SK-N-SH (cell line): ENCODE data around the gene CELSR1. TPM values are rescaled to one million over a fixed set of nuclear protein-coding genes. Genes with fewer than 3 reads are reported as not detected.

Source experiments
- CTCF ChIA-PET: fragments of 300-600, 350-600 bp; formaldehyde crosslinking; extraction: SDS; loops from one replicate; lab custom pipeline; 2021; lab: Yijun Ruan, JAX
- POLR2A ChIA-PET: fragments of 350-600 bp; sonication (Branson Sonifier 250); formaldehyde crosslinking; extraction: SDS; loops from one replicate; lab custom pipeline; 2020; ENCODE audit warnings: antibody characterized with exemption, inconsistent platforms; lab: Yijun Ruan, JAX
- DNase-seq: peaks from one replicate; pipeline ENCODE4 v3.0.0; 2012
- H2AFZ ChIP-seq: fragments of 200-600 bp; sonication (generic); 2 replicates; pipeline ENCODE4 v1.8.1; 2016; ENCODE audit warnings: antibody characterized with exemption, mild to moderate bottlenecking, low read depth
- H3F3A ChIP-seq: fragments of 200-600 bp; sonication (generic); replicated peaks from 2 replicates; pipeline ENCODE3; 2016; ENCODE audit warnings: antibody characterized with exemption, mild to moderate bottlenecking; ENCODE audit not compliant: insufficient read depth
- H3K27ac ChIP-seq, 2 experiments: fragments of 200-500 bp in 1 of 2; fragments of 200-600 bp in 1 of 2; sonication (Bioruptor generic) in 1 of 2; sonication (generic), shearing (Covaris generic) in 1 of 2; 2 replicates each; pipeline versions ENCODE4 v1.5.1 to v1.6.1; 2014 to 2016; ENCODE audit warnings: low read depth in 2 of 2, inconsistent platforms in 1 of 2, low read length in 1 of 2, mild to moderate bottlenecking in 1 of 2, mixed read lengths in 1 of 2
- H3K27me3 ChIP-seq: fragments of 200-600 bp; sonication (generic), shearing (Covaris generic); 2 replicates; pipeline ENCODE4 v1.6.1; 2016; ENCODE audit warnings: mixed run types; ENCODE audit not compliant: insufficient read depth
- H3K36me3 ChIP-seq, 2 experiments: fragments of 200-500 bp in 1 of 2; fragments of 200-600 bp in 1 of 2; sonication (Bioruptor generic) in 1 of 2; sonication (generic) in 1 of 2; replicated peaks in 1 of 2; 2 replicates each; pipeline versions ENCODE3 to v1.5.1; 2014 to 2016; ENCODE audit warnings: low read length in 1 of 2, mild to moderate bottlenecking in 1 of 2; ENCODE audit not compliant: insufficient read depth in 2 of 2, control insufficient read depth in 1 of 2
- H3K4me1 ChIP-seq, 2 experiments: fragments of 200-500 bp in 1 of 2; fragments of 200-600 bp in 1 of 2; sonication (Bioruptor generic) in 1 of 2; sonication (generic), shearing (Covaris generic) in 1 of 2; 2 replicates each; pipeline versions ENCODE4 v1.5.1 to v1.6.1; 2014 to 2016; ENCODE audit warnings: low read depth in 1 of 2, low read length in 1 of 2, mixed run types in 1 of 2; ENCODE audit not compliant: insufficient read depth in 2 of 2, control insufficient read depth in 1 of 2
- H3K4me2 ChIP-seq: fragments of 200-600 bp; sonication (generic), shearing (Covaris generic); 2 replicates; pipeline ENCODE4 v1.6.1; 2017; ENCODE audit warnings: mixed run types
- H3K4me3 ChIP-seq, 2 experiments: fragments of 200-500 bp in 1 of 2; fragments of 200-600 bp in 1 of 2; sonication (Bioruptor generic) in 1 of 2; sonication (generic), shearing (Covaris generic) in 1 of 2; 2 replicates each; pipeline versions ENCODE4 v1.5.1 to v1.8.1; 2014 to 2016; ENCODE audit warnings: low read depth in 2 of 2, inconsistent platforms in 1 of 2, low read length in 1 of 2, mild to moderate bottlenecking in 1 of 2, mixed read lengths in 1 of 2, moderate library complexity in 1 of 2
- H3K79me2 ChIP-seq: fragments of 200-600 bp; sonication (generic); 2 replicates; pipeline ENCODE4 v1.8.1; 2017; ENCODE audit warnings: mild to moderate bottlenecking; ENCODE audit not compliant: insufficient read depth
- H3K9ac ChIP-seq: fragments of 200-600 bp; sonication (generic); 2 replicates; pipeline ENCODE4 v1.6.1; 2017; ENCODE audit warnings: mixed run types
- H3K9me2 ChIP-seq: fragments of 200-600 bp; sonication (generic); 2 replicates; pipeline ENCODE4 v1.6.1; 2017; ENCODE audit warnings: mixed run types
- H3K9me3 ChIP-seq: fragments of 200-600 bp; sonication (generic); 2 replicates; pipeline ENCODE4 v1.6.1; 2017; ENCODE audit warnings: mixed run types, mild to moderate bottlenecking, moderate library complexity
- H4K20me1 ChIP-seq: fragments of 200-600 bp; sonication (generic); 2 replicates; pipeline ENCODE4 v1.6.1; 2017; ENCODE audit warnings: mild to moderate bottlenecking, mixed run types; ENCODE audit not compliant: insufficient read depth
- ELF1 ChIP-seq: IDR thresholded peaks from 2 replicates; pipeline ENCODE4 v1.4.0; 2012
- FOSL2 ChIP-seq: IDR thresholded peaks from 2 replicates; pipeline ENCODE4 v1.4.0; 2012; ENCODE audit warnings: low read depth, mild to moderate bottlenecking, moderate library complexity, borderline replicate concordance
- FOXM1 ChIP-seq: IDR thresholded peaks from 2 replicates; pipeline ENCODE4 v1.4.0; 2012; ENCODE audit warnings: low read depth, mild to moderate bottlenecking
- MAX ChIP-seq: IDR thresholded peaks from 2 replicates; pipeline ENCODE4 v1.4.0; 2012; ENCODE audit warnings: low read depth
- MEF2A ChIP-seq: IDR thresholded peaks from 2 replicates; pipeline ENCODE4 v1.4.0; 2012; ENCODE audit warnings: low read depth, borderline replicate concordance
- MXI1 ChIP-seq: IDR thresholded peaks from 2 replicates; pipeline ENCODE4 v1.6.1; 2012; ENCODE audit warnings: mild to moderate bottlenecking, low read depth, low read length, improper control_type of control experiment
- NRF1 ChIP-seq: IDR thresholded peaks from 2 replicates; pipeline ENCODE4 v1.6.1; 2012; ENCODE audit warnings: low read depth, mild to moderate bottlenecking, low read length
- POLR2AphosphoS5 ChIP-seq: IDR thresholded peaks from 2 replicates; pipeline ENCODE4 v1.6.1; 2012; ENCODE audit warnings: low read depth, low read length
- RFX5 ChIP-seq: IDR thresholded peaks from 2 replicates; pipeline ENCODE4 v1.6.1; 2012; ENCODE audit warnings: mild to moderate bottlenecking, improper control_type of control experiment, low read length
- SMC3 ChIP-seq: IDR thresholded peaks from 2 replicates; pipeline ENCODE4 v1.6.1; 2012; ENCODE audit warnings: low read depth, low read length, improper control_type of control experiment
- TCF12 ChIP-seq: IDR thresholded peaks from 2 replicates; pipeline ENCODE4 v1.4.0; 2012
- WGBS: methylation state at CpG from one replicate; pipeline ENCODE4 v1.1.6; 2017; ENCODE audit warnings: low lambda C conversion rate; 5-methylcytosine and 5-hydroxymethylcytosine counted together
- polyA plus RNA-seq, 3 experiments: library from polyadenylated mRNA; depleted of rRNA; stranded (reverse); fragments of >200 nt; gene quantifications; 2 replicates each; pipeline ENCODE4 v1.2.3, GENCODE V29; 2012
- TF ChIP-seq, protein P1 (sequence below): IDR thresholded peaks from 2 replicates; pipeline ENCODE4; 2012
- TF ChIP-seq, protein P2 (sequence below): fragments of 150-350 bp; IDR thresholded peaks from 2 replicates; pipeline ENCODE4 v1.6.1; 2017; ENCODE audit warnings: antibody characterized with exemption, low read length, low read depth, borderline replicate concordance
- TF ChIP-seq, protein P3 (sequence below): fragments of 200-600 bp; sonication (generic); IDR thresholded peaks from 2 replicates; pipeline ENCODE4 v1.6.1; 2017; ENCODE audit warnings: antibody characterized with exemption, mild to moderate bottlenecking, moderate library complexity
- TF ChIP-seq, protein P4 (sequence below): IDR thresholded peaks from 2 replicates; pipeline ENCODE4 v1.4.0; 2012; ENCODE audit warnings: low read depth, borderline replicate concordance
- TF ChIP-seq, protein P5 (sequence below): IDR thresholded peaks from 2 replicates; pipeline ENCODE4 v1.6.1; 2012; ENCODE audit warnings: mild to moderate bottlenecking, low read depth, low read length, moderate library complexity
- TF ChIP-seq, protein P6 (sequence below): IDR thresholded peaks from 2 replicates; pipeline ENCODE4 v1.4.0; 2012; ENCODE audit warnings: low read depth, borderline replicate concordance

Gene CELSR1
- polyA plus RNA-seq, 1 of the 3 experiments (the other 2 are of a cell fraction), result 5.0 TPM

GRCh38 chr22:46366327-46366731, 171.1 kb downstream of the CELSR1 start:
- POLR2A ChIA-PET, result no interaction called here
- no peaks in the 10 kb centered on the region for H4K20me1 ChIP-seq
- H3F3A ChIP-seq, result peaks cover 5% of the 10 kb centered on the region
- H3K36me3 ChIP-seq, result no peaks in the 10 kb centered on the region
- H3K4me2 ChIP-seq, result no peak overlapping the region
- DNase-seq, result no peak
- H3K9ac ChIP-seq, result no peak overlapping the region
- H3K79me2 ChIP-seq, result no peaks in the 10 kb centered on the region
- CTCF ChIA-PET, result interaction anchor here (0.9 to 3.2 kb wide), 7 partner anchors 11 to 305 kb away, joined by 4 to 105 read pairs (median 13); no protein-coding TSS in a partner anchor
- H3K27me3 ChIP-seq, result no peaks in the 10 kb centered on the region
- 88% methylated on average over 17 of the region's 19 CpGs for WGBS
- no peak overlapping the region for H3K27ac ChIP-seq
- no peak for TF ChIP-seq NRF1
- no peak for TF ChIP-seq MEF2A
- TF ChIP-seq MXI1, result no peak
- no peak for TF ChIP-seq ELF1
- TF ChIP-seq, protein P1, sequence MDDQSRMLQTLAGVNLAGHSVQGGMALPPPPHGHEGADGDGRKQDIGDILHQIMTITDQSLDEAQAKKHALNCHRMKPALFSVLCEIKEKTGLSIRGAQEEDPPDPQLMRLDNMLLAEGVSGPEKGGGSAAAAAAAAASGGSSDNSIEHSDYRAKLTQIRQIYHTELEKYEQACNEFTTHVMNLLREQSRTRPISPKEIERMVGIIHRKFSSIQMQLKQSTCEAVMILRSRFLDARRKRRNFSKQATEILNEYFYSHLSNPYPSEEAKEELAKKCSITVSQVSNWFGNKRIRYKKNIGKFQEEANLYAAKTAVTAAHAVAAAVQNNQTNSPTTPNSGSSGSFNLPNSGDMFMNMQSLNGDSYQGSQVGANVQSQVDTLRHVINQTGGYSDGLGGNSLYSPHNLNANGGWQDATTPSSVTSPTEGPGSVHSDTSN, result no peak
- TF ChIP-seq TCF12, result no peak
- TF ChIP-seq, protein P2, sequence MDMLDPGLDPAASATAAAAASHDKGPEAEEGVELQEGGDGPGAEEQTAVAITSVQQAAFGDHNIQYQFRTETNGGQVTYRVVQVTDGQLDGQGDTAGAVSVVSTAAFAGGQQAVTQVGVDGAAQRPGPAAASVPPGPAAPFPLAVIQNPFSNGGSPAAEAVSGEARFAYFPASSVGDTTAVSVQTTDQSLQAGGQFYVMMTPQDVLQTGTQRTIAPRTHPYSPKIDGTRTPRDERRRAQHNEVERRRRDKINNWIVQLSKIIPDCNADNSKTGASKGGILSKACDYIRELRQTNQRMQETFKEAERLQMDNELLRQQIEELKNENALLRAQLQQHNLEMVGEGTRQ, result no peak
- no peak for TF ChIP-seq MAX
- TF ChIP-seq FOSL2, result no peak
- TF ChIP-seq, protein P3, sequence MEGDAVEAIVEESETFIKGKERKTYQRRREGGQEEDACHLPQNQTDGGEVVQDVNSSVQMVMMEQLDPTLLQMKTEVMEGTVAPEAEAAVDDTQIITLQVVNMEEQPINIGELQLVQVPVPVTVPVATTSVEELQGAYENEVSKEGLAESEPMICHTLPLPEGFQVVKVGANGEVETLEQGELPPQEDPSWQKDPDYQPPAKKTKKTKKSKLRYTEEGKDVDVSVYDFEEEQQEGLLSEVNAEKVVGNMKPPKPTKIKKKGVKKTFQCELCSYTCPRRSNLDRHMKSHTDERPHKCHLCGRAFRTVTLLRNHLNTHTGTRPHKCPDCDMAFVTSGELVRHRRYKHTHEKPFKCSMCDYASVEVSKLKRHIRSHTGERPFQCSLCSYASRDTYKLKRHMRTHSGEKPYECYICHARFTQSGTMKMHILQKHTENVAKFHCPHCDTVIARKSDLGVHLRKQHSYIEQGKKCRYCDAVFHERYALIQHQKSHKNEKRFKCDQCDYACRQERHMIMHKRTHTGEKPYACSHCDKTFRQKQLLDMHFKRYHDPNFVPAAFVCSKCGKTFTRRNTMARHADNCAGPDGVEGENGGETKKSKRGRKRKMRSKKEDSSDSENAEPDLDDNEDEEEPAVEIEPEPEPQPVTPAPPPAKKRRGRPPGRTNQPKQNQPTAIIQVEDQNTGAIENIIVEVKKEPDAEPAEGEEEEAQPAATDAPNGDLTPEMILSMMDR, result no peak
- TF ChIP-seq, protein P4, sequence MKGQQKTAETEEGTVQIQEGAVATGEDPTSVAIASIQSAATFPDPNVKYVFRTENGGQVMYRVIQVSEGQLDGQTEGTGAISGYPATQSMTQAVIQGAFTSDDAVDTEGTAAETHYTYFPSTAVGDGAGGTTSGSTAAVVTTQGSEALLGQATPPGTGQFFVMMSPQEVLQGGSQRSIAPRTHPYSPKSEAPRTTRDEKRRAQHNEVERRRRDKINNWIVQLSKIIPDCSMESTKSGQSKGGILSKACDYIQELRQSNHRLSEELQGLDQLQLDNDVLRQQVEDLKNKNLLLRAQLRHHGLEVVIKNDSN, result no peak
- TF ChIP-seq, protein P5, sequence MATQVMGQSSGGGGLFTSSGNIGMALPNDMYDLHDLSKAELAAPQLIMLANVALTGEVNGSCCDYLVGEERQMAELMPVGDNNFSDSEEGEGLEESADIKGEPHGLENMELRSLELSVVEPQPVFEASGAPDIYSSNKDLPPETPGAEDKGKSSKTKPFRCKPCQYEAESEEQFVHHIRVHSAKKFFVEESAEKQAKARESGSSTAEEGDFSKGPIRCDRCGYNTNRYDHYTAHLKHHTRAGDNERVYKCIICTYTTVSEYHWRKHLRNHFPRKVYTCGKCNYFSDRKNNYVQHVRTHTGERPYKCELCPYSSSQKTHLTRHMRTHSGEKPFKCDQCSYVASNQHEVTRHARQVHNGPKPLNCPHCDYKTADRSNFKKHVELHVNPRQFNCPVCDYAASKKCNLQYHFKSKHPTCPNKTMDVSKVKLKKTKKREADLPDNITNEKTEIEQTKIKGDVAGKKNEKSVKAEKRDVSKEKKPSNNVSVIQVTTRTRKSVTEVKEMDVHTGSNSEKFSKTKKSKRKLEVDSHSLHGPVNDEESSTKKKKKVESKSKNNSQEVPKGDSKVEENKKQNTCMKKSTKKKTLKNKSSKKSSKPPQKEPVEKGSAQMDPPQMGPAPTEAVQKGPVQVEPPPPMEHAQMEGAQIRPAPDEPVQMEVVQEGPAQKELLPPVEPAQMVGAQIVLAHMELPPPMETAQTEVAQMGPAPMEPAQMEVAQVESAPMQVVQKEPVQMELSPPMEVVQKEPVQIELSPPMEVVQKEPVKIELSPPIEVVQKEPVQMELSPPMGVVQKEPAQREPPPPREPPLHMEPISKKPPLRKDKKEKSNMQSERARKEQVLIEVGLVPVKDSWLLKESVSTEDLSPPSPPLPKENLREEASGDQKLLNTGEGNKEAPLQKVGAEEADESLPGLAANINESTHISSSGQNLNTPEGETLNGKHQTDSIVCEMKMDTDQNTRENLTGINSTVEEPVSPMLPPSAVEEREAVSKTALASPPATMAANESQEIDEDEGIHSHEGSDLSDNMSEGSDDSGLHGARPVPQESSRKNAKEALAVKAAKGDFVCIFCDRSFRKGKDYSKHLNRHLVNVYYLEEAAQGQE, result no peak
- no peak for TF ChIP-seq SMC3
- TF ChIP-seq RFX5, result no peak
- no peak for TF ChIP-seq FOXM1
- TF ChIP-seq POLR2AphosphoS5, result no peak
- TF ChIP-seq, protein P6, sequence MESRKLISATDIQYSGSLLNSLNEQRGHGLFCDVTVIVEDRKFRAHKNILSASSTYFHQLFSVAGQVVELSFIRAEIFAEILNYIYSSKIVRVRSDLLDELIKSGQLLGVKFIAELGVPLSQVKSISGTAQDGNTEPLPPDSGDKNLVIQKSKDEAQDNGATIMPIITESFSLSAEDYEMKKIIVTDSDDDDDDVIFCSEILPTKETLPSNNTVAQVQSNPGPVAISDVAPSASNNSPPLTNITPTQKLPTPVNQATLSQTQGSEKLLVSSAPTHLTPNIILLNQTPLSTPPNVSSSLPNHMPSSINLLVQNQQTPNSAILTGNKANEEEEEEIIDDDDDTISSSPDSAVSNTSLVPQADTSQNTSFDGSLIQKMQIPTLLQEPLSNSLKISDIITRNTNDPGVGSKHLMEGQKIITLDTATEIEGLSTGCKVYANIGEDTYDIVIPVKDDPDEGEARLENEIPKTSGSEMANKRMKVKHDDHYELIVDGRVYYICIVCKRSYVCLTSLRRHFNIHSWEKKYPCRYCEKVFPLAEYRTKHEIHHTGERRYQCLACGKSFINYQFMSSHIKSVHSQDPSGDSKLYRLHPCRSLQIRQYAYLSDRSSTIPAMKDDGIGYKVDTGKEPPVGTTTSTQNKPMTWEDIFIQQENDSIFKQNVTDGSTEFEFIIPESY, result no peak
- H3K9me3 ChIP-seq, result no peaks in the 10 kb centered on the region
- no peak overlapping the region for H3K4me3 ChIP-seq
- H2AFZ ChIP-seq, result no peak overlapping the region
- H3K4me1 ChIP-seq, result no peaks in the 10 kb centered on the region
- no peaks in the 10 kb centered on the region for H3K9me2 ChIP-seq
